ENCODE results near the gene SLU7.
"Not testable (repeated sequence)": the region's sequence is repeated elsewhere in the genome, so short reads cannot be mapped to it uniquely, and the experiment has no call there.

Gene SLU7

GRCh38 chr5:160451281-160451680 is 32.4 kb upstream of the SLU7 start:
- no peak for DNase-seq (ENCODE audit: low read depth in 4 of 4, low spot score in 1 of 4)

- DNase-seq (ENCODE audit: low read depth in 4 of 4, low spot score in 1 of 4) = no peak
Observed at GRCh38 chr5:160450164-160450932, 31.5 kb upstream of the SLU7 start.

- no peak for DNase-seq (ENCODE audit: low read depth in 4 of 4, low spot score in 1 of 4)
Observed at GRCh38 chr5:160449458-160449857, 30.6 kb upstream of the SLU7 start.

GRCh38 chr5:160448886-160449285 is 30.0 kb upstream of the SLU7 start:
- DNase-seq (ENCODE audit: low read depth in 4 of 4, low spot score in 1 of 4) = no peak

- no peak for DNase-seq (ENCODE audit: low read depth in 4 of 4, low spot score in 1 of 4)
Observed at GRCh38 chr5:160445751-160446150, 26.9 kb upstream of the SLU7 start.

- no peak for DNase-seq (ENCODE audit: low read depth in 4 of 4, low spot score in 1 of 4)
Observed at GRCh38 chr5:160445132-160445531, 26.3 kb upstream of the SLU7 start.

- no peak for DNase-seq (ENCODE audit: low read depth in 4 of 4, low spot score in 1 of 4)
Observed at GRCh38 chr5:160444407-160444806, 25.5 kb upstream of the SLU7 start.

- DNase-seq (ENCODE audit: low read depth in 4 of 4, low spot score in 1 of 4) = no peak
Observed at GRCh38 chr5:160442824-160443431, 24.0 kb upstream of the SLU7 start.

GRCh38 chr5:160441311-160441781 is 22.5 kb upstream of the SLU7 start:
- no peak for DNase-seq (ENCODE audit: low read depth in 4 of 4, low spot score in 1 of 4)

GRCh38 chr5:160439205-160439600 is 20.3 kb upstream of the SLU7 start:
- peak; percentile 79 to 87 (median 86) for DNase-seq (ENCODE audit: low read depth in 4 of 4, low spot score in 1 of 4)

GRCh38 chr5:160438316-160439204 is 19.7 kb upstream of the SLU7 start:
- DNase-seq (ENCODE audit: low read depth in 4 of 4, low spot score in 1 of 4) = peak; percentile 20 to 44 (median 24)

- DNase-seq (ENCODE audit: low read depth in 4 of 4, low spot score in 1 of 4) = no peak
Observed at GRCh38 chr5:160437271-160437670, 18.4 kb upstream of the SLU7 start.

- not testable (repeated sequence) for DNase-seq (ENCODE audit: low read depth in 4 of 4, low spot score in 1 of 4)
Observed at GRCh38 chr5:160436661-160437060, 17.8 kb upstream of the SLU7 start.

- DNase-seq (ENCODE audit: low read depth in 4 of 4, low spot score in 1 of 4) = no peak
Observed at GRCh38 chr5:160436017-160436416, 17.1 kb upstream of the SLU7 start.

GRCh38 chr5:160435532-160435931 is 16.7 kb upstream of the SLU7 start:
- no peak for DNase-seq (ENCODE audit: low read depth in 4 of 4, low spot score in 1 of 4)

- peak in 1 of 4 experiments; percentile 15 for DNase-seq (ENCODE audit: low read depth in 4 of 4, low spot score in 1 of 4)
Observed at GRCh38 chr5:160434022-160434531, 15.2 kb upstream of the SLU7 start.

GRCh38 chr5:160432787-160433186 is 13.9 kb upstream of the SLU7 start:
- no peak for DNase-seq (ENCODE audit: low read depth in 4 of 4, low spot score in 1 of 4)

GRCh38 chr5:160432196-160432595 is 13.3 kb upstream of the SLU7 start:
- DNase-seq (ENCODE audit: low read depth in 4 of 4, low spot score in 1 of 4) = no peak

- no peak for DNase-seq (ENCODE audit: low read depth in 4 of 4, low spot score in 1 of 4)
Observed at GRCh38 chr5:160427607-160428006, 8.7 kb upstream of the SLU7 start.

GRCh38 chr5:160423099-160423498 is 4.2 kb upstream of the SLU7 start:
- DNase-seq (ENCODE audit: low read depth in 4 of 4, low spot score in 1 of 4) = no peak

GRCh38 chr5:160421625-160422258 is 2.9 kb upstream of the SLU7 start, which contains the start of gene PTTG1:
TSS of gene PTTG1 (plus strand) at chr5:160421855. CDS start at chr5:160422313, 458 bp downstream.
- DNase-seq (ENCODE audit: low read depth in 4 of 4, low spot score in 1 of 4) = peak; percentile 78 to 90 (median 84)
